Prostate gland (tissue), 2 donors: ENCODE measurements around the gene CHRNA10.

Experiments
- POLR2A ChIP-seq: fragments of 450-650 bp; IDR thresholded peaks from one replicate; pipeline ENCODE4 v1.6.1; 2016; ENCODE audit warnings: antibody characterized with exemption, mild to moderate bottlenecking
- POLR2AphosphoS5 ChIP-seq: sonication (generic); formaldehyde crosslinking; IDR thresholded peaks from one replicate; pipeline ENCODE4 v1.6.1; 2017; ENCODE audit warnings: antibody characterized with exemption
- TF ChIP-seq, protein P1 (sequence below), 4 experiments: fragments of 200-600 bp in 2 of 4; fragments of 450-650 bp in 2 of 4; sonication (generic) in 2 of 4; IDR thresholded peaks; 1 replicate in 3 of 4; 2 replicates in 1 of 4; pipeline ENCODE4 v1.5.1; 2016 to 2019; ENCODE audit warnings: antibody characterized with exemption in 4 of 4, mild to moderate bottlenecking in 2 of 4, moderate library complexity in 2 of 4

DNA sequence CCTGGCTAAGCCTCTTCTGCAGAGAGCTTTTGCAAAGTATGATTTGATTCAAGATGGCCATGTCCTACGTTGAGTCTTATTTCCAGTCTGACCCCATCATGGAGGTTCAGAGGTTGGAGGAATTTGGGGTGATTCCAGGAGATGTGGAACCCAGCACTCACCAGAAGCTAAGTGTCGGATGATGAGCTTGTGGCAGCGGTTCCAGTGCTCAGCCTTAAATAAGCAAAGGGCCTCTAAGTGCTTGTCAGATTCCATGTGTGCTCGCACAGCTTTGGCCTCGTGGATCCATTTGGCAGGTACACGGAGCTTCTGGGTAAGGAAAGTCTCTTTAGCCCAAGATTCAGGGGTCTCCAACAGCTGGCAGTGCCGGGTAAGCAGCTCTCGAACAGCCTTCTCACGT, 11.9 kb upstream of the CHRNA10 start:
- TF ChIP-seq, protein P1, sequence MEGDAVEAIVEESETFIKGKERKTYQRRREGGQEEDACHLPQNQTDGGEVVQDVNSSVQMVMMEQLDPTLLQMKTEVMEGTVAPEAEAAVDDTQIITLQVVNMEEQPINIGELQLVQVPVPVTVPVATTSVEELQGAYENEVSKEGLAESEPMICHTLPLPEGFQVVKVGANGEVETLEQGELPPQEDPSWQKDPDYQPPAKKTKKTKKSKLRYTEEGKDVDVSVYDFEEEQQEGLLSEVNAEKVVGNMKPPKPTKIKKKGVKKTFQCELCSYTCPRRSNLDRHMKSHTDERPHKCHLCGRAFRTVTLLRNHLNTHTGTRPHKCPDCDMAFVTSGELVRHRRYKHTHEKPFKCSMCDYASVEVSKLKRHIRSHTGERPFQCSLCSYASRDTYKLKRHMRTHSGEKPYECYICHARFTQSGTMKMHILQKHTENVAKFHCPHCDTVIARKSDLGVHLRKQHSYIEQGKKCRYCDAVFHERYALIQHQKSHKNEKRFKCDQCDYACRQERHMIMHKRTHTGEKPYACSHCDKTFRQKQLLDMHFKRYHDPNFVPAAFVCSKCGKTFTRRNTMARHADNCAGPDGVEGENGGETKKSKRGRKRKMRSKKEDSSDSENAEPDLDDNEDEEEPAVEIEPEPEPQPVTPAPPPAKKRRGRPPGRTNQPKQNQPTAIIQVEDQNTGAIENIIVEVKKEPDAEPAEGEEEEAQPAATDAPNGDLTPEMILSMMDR (IDR thresholded peaks at IDR 0.05): no peak
- TF ChIP-seq POLR2A (no peak), POLR2AphosphoS5 (no peak)
